IMR-90 (cell line): ENCODE measurements around the gene HS3ST5. TPM values are rescaled to one million over a fixed set of nuclear protein-coding genes. Genes with fewer than 3 reads are reported as not detected.

Source experiments
- ATAC-seq: fragments of 200-7000 bp; cut with Tn5 transposase; 2 replicates; pipeline ENCODE4 v1.9.1; 2020; ENCODE audit warnings: low read depth, mild to moderate bottlenecking, moderate library complexity
- BruUV-seq: library from RNA; stranded (reverse); fragments of 400-500 nt; replicated peaks from 2 replicates; lab custom pipeline; 2021; lab: Mats Ljungman, UMichigan
- CTCF ChIA-PET: fragments of 300-600 bp; formaldehyde crosslinking; extraction: SDS; loops from one replicate; lab custom pipeline; 2021; ENCODE audit warnings: antibody characterized with exemption; lab: Yijun Ruan, JAX
- POLR2A ChIA-PET: fragments of 300-600 bp; sonication (Branson Sonifier 250); formaldehyde crosslinking; loops from one replicate; lab custom pipeline; 2022; ENCODE audit warnings: antibody characterized with exemption; ENCODE audit not compliant: unreplicated experiment; lab: Charles Lee
- DNase-seq: peaks from one replicate; pipeline ENCODE4 v3.0.0; 2013
- H2AFZ ChIP-seq: replicated peaks from 2 replicates; pipeline ENCODE3; 2013; ENCODE audit warnings: low read length, mild to moderate bottlenecking; ENCODE audit not compliant: poor library complexity
- H2AK5ac ChIP-seq: 2 replicates; pipeline ENCODE4 v1.6.1; 2013; ENCODE audit warnings: low read depth, low read length, inconsistent platforms
- H2AK9ac ChIP-seq: replicated peaks from 2 replicates; pipeline ENCODE3; 2013; ENCODE audit warnings: mild to moderate bottlenecking, low read depth, low read length, moderate library complexity; ENCODE audit not compliant: poor library complexity
- H2BK120ac ChIP-seq: 2 replicates; pipeline ENCODE4 v1.6.1; 2013; ENCODE audit warnings: low read depth, low read length, inconsistent platforms
- H2BK15ac ChIP-seq: 3 replicates; pipeline ENCODE4 v1.6.1; 2013; ENCODE audit warnings: low read depth, low read length, inconsistent platforms
- H2BK20ac ChIP-seq: 2 replicates; pipeline ENCODE4 v1.6.1; 2013; ENCODE audit warnings: low read depth, mild to moderate bottlenecking, inconsistent platforms, low read length, moderate library complexity
- H2BK5ac ChIP-seq: 2 replicates; pipeline ENCODE4 v1.6.1; 2013; ENCODE audit warnings: mild to moderate bottlenecking, low read depth, low read length, inconsistent platforms; ENCODE audit not compliant: poor library complexity, severe bottlenecking
- H3K14ac ChIP-seq: replicated peaks from 2 replicates; pipeline ENCODE4 v1.6.1; 2013; ENCODE audit warnings: low read depth, low read length, inconsistent platforms
- H3K18ac ChIP-seq: 2 replicates; pipeline ENCODE4 v1.6.1; 2013; ENCODE audit warnings: low read depth, low read length, control low read depth
- H3K23ac ChIP-seq: 2 replicates; pipeline ENCODE4 v1.6.1; 2013; ENCODE audit warnings: low read depth, low read length, inconsistent platforms
- H3K27ac ChIP-seq: 2 replicates; pipeline ENCODE4 v1.5.1; 2013; ENCODE audit warnings: mild to moderate bottlenecking, control low read depth, low read length; ENCODE audit not compliant: insufficient read depth
- H3K27me3 ChIP-seq: 2 replicates; pipeline ENCODE4 v1.6.1; 2013; ENCODE audit warnings: low read length; ENCODE audit not compliant: control insufficient read depth, insufficient read depth
- H3K36me3 ChIP-seq: 2 replicates; pipeline ENCODE4 v1.6.1; 2013; ENCODE audit warnings: low read length, mixed read lengths; ENCODE audit not compliant: control insufficient read depth, insufficient read depth
- H3K4ac ChIP-seq: 2 replicates; pipeline ENCODE4 v1.6.1; 2013; ENCODE audit warnings: low read depth, low read length, inconsistent platforms
- H3K4me1 ChIP-seq: 2 replicates; pipeline ENCODE4 v1.6.1; 2013; ENCODE audit warnings: low read length, mixed read lengths; ENCODE audit not compliant: control insufficient read depth, insufficient read depth
- H3K4me2 ChIP-seq: 2 replicates; pipeline ENCODE4 v1.6.1; 2013; ENCODE audit warnings: low read depth, mild to moderate bottlenecking, control low read depth, low read length, moderate library complexity
- H3K4me3 ChIP-seq: 2 replicates; pipeline ENCODE4 v1.5.1; 2013; ENCODE audit warnings: low read depth, mild to moderate bottlenecking, control low read depth, low read length, moderate library complexity; ENCODE audit not compliant: insufficient read depth
- H3K56ac ChIP-seq: 2 replicates; pipeline ENCODE4 v1.6.1; 2013; ENCODE audit warnings: low read length, inconsistent platforms; ENCODE audit not compliant: insufficient read depth; ENCODE audit errors: extremely low read depth
- H3K79me1 ChIP-seq, 2 experiments: 2 replicates each; pipeline ENCODE4 v1.6.1; 2013; ENCODE audit warnings: low read length in 2 of 2, inconsistent platforms in 1 of 2, low read depth in 1 of 2
- H3K9ac ChIP-seq: 2 replicates; pipeline ENCODE4 v1.6.1; 2013; ENCODE audit warnings: low read depth, low read length, control low read depth
- H3K9me1 ChIP-seq: 2 replicates; pipeline ENCODE4 v1.6.1; 2013; ENCODE audit warnings: low read length, inconsistent platforms; ENCODE audit not compliant: insufficient read depth
- H3K9me3 ChIP-seq: 2 replicates; pipeline ENCODE4 v1.6.1; 2013; ENCODE audit warnings: low read length; ENCODE audit not compliant: control insufficient read depth, insufficient read depth
- H4K20me1 ChIP-seq: 2 replicates; pipeline ENCODE4 v1.6.1; 2013; ENCODE audit warnings: low read length, inconsistent platforms; ENCODE audit not compliant: insufficient read depth
- H4K5ac ChIP-seq: 2 replicates; pipeline ENCODE4 v1.6.1; 2013; ENCODE audit warnings: mild to moderate bottlenecking, low read depth, low read length, control low read depth
- H4K8ac ChIP-seq, 2 experiments: 2 replicates each; pipeline ENCODE4 v1.6.1; 2013; ENCODE audit warnings: low read depth in 2 of 2, low read length in 2 of 2, control low read depth in 1 of 2, inconsistent platforms in 1 of 2
- H4K91ac ChIP-seq: 2 replicates; pipeline ENCODE4 v1.6.1; 2013; ENCODE audit warnings: low read depth, low read length, inconsistent platforms; ENCODE audit not compliant: insufficient read depth
- BHLHE40 ChIP-seq: fragments of 150-350 bp; IDR thresholded peaks from 2 replicates; pipeline ENCODE4 v1.6.1; 2016; ENCODE audit warnings: mild to moderate bottlenecking, low read depth, low read length
- CEBPB ChIP-seq: IDR thresholded peaks from 2 replicates; pipeline ENCODE4 v1.6.1; 2012; ENCODE audit warnings: low read depth, low read length, improper control_type of control experiment
- CHD1 ChIP-seq: IDR thresholded peaks from 2 replicates; pipeline ENCODE4 v1.6.1; 2012; ENCODE audit warnings: low read depth, low read length, improper control_type of control experiment
- MAFK ChIP-seq: IDR thresholded peaks from 2 replicates; pipeline ENCODE4 v1.6.1; 2012; ENCODE audit warnings: low read depth, low read length, improper control_type of control experiment
- MAZ ChIP-seq: IDR thresholded peaks from 2 replicates; pipeline ENCODE4 v1.6.1; 2012; ENCODE audit warnings: low read depth, mild to moderate bottlenecking, low read length, improper control_type of control experiment, moderate library complexity, borderline replicate concordance
- MXI1 ChIP-seq: IDR thresholded peaks from 2 replicates; pipeline ENCODE4 v1.6.1; 2012; ENCODE audit warnings: low read depth, mild to moderate bottlenecking, low read length, moderate library complexity, borderline replicate concordance
- NFE2L2 ChIP-seq: fragments of 150-350 bp; IDR thresholded peaks from 2 replicates; pipeline ENCODE4 v1.6.1; 2016; ENCODE audit warnings: low read depth, mild to moderate bottlenecking, low read length
- POLR2A ChIP-seq: IDR thresholded peaks from 2 replicates; pipeline ENCODE4 v1.6.1; 2012; ENCODE audit warnings: mild to moderate bottlenecking, low read depth, low read length
- RCOR1 ChIP-seq: IDR thresholded peaks from 2 replicates; pipeline ENCODE4 v1.6.1; 2012; ENCODE audit warnings: mild to moderate bottlenecking, low read length, improper control_type of control experiment; ENCODE audit not compliant: insufficient replicate concordance
- RFX5 ChIP-seq: IDR thresholded peaks from 2 replicates; pipeline ENCODE4 v1.8.0; 2012; ENCODE audit warnings: low read depth, mild to moderate bottlenecking, low read length, moderate library complexity
- SMC3 ChIP-seq: fragments of 150-350 bp; IDR thresholded peaks from 2 replicates; pipeline ENCODE4 v1.6.1; 2016; ENCODE audit warnings: low read depth, mild to moderate bottlenecking, antibody characterized with exemption, low read length, moderate library complexity
- USF2 ChIP-seq: fragments of 150-350 bp; IDR thresholded peaks from 2 replicates; pipeline ENCODE4 v1.6.1; 2017; ENCODE audit warnings: mild to moderate bottlenecking, antibody characterized with exemption, low read length, low read depth
- WGBS, 2 experiments: methylation state at CpG; one replicate each; pipeline versions ENCODE4 v1.1.5 to v1.1.7; 2013; ENCODE audit warnings: missing lambda C conversion rate in 2 of 2; ENCODE audit not compliant: insufficient read length in 1 of 2; ENCODE audit errors: extremely low coverage in 2 of 2; 5-methylcytosine and 5-hydroxymethylcytosine counted together
- dilution Hi-C: fragments of 300-500 bp; cut with HindIII; formaldehyde crosslinking; loops from one replicate; pipeline ENCODE4 v1.14.3; 2018; ENCODE audit warnings: low sequenced_read_pairs; ENCODE audit not compliant: unreplicated experiment
- in situ Hi-C: fragments of 300-500 bp; cut with MboI; formaldehyde crosslinking; loops from 3 replicates; pipeline ENCODE4 v1.14.3; 2019; ENCODE audit warnings: low sequenced_read_pairs, inconsistent platforms, mixed read lengths
- intact Hi-C: fragments of 100-400 bp; cut with micrococcal nuclease; formaldehyde crosslinking; loops from 2 replicates; pipeline ENCODE4 v1.10.0; 2022
- polyA plus RNA-seq, 3 experiments: library from polyadenylated mRNA; depleted of rRNA; stranded (reverse); fragments of >200 nt; gene quantifications; 2 replicates each; pipeline ENCODE4 v1.2.3, GENCODE V29; 2012; ENCODE audit warnings: low replicate concordance in 1 of 3
- total RNA-seq: library from RNA; depleted of rRNA; stranded (reverse); fragments of >200 nt; gene quantifications from 2 replicates; pipeline ENCODE4 v1.2.3, GENCODE V29; 2012

The HS3ST5 gene
- total and polyA plus RNA-seq, 2 of the 4 experiments (the other 2 are of a cell fraction) = not detected

- Histone ChIP-seq H2AK9ac (no peak overlapping the region), H3K56ac (no peak overlapping the region), H3K9me3 (no peaks in the 10 kb centered on the region), H3K27ac (no peak overlapping the region), H4K91ac (no peak overlapping the region), H3K4me3 (no peak overlapping the region), H3K18ac (no peak overlapping the region), H3K4me2 (no peak overlapping the region), H4K20me1 (no peaks in the 10 kb centered on the region), H2AK5ac (no peak overlapping the region), H3K4ac (no peak overlapping the region), H4K8ac (no peak overlapping the region), H3K14ac (no peak overlapping the region), H2AFZ (no peak overlapping the region), H3K4me1 (no peaks in the 10 kb centered on the region), H2BK5ac (no peak overlapping the region), H4K5ac (no peak overlapping the region), H3K9ac (no peak overlapping the region), H2BK120ac (no peak overlapping the region), H3K27me3 (peaks cover 5% of the 10 kb centered on the region), H2BK20ac (no peak overlapping the region), H3K9me1 (no peaks in the 10 kb centered on the region), H3K79me1 (no peaks in the 10 kb centered on the region), H3K23ac (no peak overlapping the region), H2BK15ac (no peak overlapping the region), H3K36me3 (no peaks in the 10 kb centered on the region)
- ATAC-seq (no peak), DNase-seq (no peak)
- TF ChIP-seq RFX5 = no peak
- no peak for TF ChIP-seq MXI1
- no peak for TF ChIP-seq BHLHE40
- no peak for TF ChIP-seq MAZ
- no peak for TF ChIP-seq SMC3
- TF ChIP-seq MAFK = no peak
- no peak for TF ChIP-seq NFE2L2
- TF ChIP-seq CHD1 = no peak
- TF ChIP-seq USF2 = no peak
- TF ChIP-seq POLR2A = no peak
- no peak for TF ChIP-seq RCOR1
- TF ChIP-seq CEBPB = no peak
- dilution Hi-C loops = no loop called here
- ChIA-PET POLR2A (no interaction called here), CTCF (no interaction called here)
- intact Hi-C loops = no loop called here
- WGBS, 2 experiments = no CpG with 5 or more reads among the region's 2 CpGs
- BruUV-seq = no TSS peak
- in situ Hi-C loops = loop anchor here (25.0 kb wide), 1 partner anchor 290 kb away; no protein-coding TSS in a partner anchor
Measured at GRCh38 chr6:114277220-114277619, 65.6 kb downstream of the HS3ST5 start.
